ENCODE results near the gene CDK6.

The CDK6 gene

DNA sequence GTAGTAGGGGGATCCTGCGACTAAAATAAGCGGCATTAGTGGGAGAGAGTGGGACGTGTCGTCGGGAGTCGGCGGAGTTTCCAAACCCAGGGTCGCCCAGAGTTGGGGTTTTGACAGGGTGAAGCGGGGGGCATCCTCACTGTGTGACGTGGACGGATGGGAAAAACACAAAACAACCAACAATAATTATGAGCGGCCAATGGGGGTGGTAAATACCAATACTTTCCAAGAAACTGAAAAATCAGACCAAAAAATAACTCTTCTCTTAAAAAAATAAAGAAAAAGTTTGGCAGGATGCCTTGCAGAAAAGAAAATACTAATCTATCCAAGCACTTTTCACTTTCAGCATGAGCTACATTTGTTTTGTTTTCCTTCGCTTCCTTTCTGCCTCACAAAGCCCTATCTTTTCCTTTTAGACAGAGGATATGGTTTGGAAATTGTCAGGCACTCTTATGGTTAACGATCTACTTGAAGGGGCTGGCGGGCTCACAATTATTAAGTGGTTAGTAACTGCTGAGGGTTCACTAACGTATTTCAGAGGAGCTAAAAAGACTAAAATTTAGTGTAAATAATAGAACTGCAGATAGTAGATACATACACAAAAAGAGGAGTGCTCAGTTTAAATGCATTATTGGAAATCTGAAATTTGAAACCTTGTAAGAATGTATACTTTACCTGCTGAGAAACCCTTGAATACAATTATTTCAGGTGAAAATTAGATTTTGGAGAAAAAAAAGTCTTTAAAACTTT, 802 bp upstream of the CDK6 start:
- Histone ChIP-seq H3K79me2 (no peaks in the 10 kb centered on the region), H2AFZ (peak overlapping the region; percentile 81), H3K27me3 (ENCODE audit: control insufficient read depth, insufficient read depth, low read length) (no peaks in the 10 kb centered on the region), H3K27ac (peak overlapping the region; percentile 8), H3K4me3 (ENCODE audit: low read depth, low read length) (peak overlapping the region; percentile 86), H3K4me2 (ENCODE audit: low read length) (peak overlapping the region; percentile 77), H3K36me3 (ENCODE audit: control insufficient read depth, insufficient read depth, low read length) (no peaks in the 10 kb centered on the region), H3K9me3 (ENCODE audit: control insufficient read depth, low read length) (no peaks in the 10 kb centered on the region), H3K4me1 (no peaks in the 10 kb centered on the region), H3K9ac (no peak overlapping the region)
- TF ChIP-seq CTCF (IDR thresholded peaks at IDR 0.05), result no peak

DNA sequence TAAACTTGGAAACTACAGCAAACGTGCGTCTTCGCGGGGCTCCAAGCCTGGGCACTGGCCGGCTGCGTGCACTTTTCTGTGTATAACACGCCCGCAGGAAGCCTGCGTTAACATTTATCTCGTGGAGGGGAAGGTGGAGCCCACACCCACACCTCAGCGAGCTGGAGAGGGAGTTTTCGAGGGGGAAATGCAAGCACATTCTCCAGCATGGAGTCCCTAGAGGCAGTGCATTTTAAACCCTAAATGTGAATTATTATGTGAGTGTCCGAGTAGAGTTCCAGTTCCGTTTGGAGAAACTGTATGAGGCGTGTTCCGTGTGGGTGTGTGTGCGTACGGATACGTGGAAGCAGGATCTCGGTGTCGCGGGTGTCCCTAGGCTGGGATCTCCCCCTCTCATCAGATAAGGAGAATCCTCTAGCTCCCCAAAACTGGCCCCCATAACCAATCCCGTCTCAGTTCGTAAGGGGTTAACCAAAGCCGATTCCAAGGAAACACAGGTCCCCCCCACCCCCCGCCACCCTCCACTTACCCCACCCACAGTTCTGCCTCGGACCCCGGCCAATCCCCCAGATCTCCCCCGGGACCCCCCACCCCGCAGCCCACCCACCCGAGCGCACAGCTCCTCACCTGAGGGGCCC, 403 bp downstream of the CDK6 start:
- peak overlapping the region; percentile 85 for H2AFZ ChIP-seq
- no peak overlapping the region for H3K9ac ChIP-seq
- H3K4me1 ChIP-seq, result peaks cover 7% of the 10 kb centered on the region
- H3K4me2 ChIP-seq (ENCODE audit: low read length), result peak overlapping the region; percentile 91
- H3K27me3 ChIP-seq (ENCODE audit: control insufficient read depth, insufficient read depth, low read length), result no peaks in the 10 kb centered on the region
- peak overlapping the region; percentile 89 for H3K27ac ChIP-seq
- H3K79me2 ChIP-seq, result peaks cover 5% of the 10 kb centered on the region
- peak overlapping the region; percentile 86 for H3K4me3 ChIP-seq (ENCODE audit: low read depth, low read length)
- no peak for TF ChIP-seq CTCF (IDR thresholded peaks at IDR 0.05)
- H3K36me3 ChIP-seq (ENCODE audit: control insufficient read depth, insufficient read depth, low read length), result no peaks in the 10 kb centered on the region
- H3K9me3 ChIP-seq (ENCODE audit: control insufficient read depth, low read length), result no peaks in the 10 kb centered on the region

- no peak for TF ChIP-seq CTCF (IDR thresholded peaks at IDR 0.05)
- Histone ChIP-seq H3K9me3 (ENCODE audit: control insufficient read depth, low read length) (no peaks in the 10 kb centered on the region), H3K27me3 (ENCODE audit: control insufficient read depth, insufficient read depth, low read length) (no peaks in the 10 kb centered on the region), H3K27ac (peak overlapping the region; percentile 89), H2AFZ (peak overlapping the region; percentile 85), H3K79me2 (peaks cover 12% of the 10 kb centered on the region), H3K36me3 (ENCODE audit: control insufficient read depth, insufficient read depth, low read length) (no peaks in the 10 kb centered on the region), H3K9ac (peak overlapping the region; percentile 32), H3K4me1 (peaks cover 14% of the 10 kb centered on the region), H3K4me2 (ENCODE audit: low read length) (peak overlapping the region; percentile 91), H3K4me3 (ENCODE audit: low read depth, low read length) (peak overlapping the region; percentile 86)
Observed at GRCh38 chr7:92835261-92835850, 1.0 kb downstream of the CDK6 start.

- H3K4me1 ChIP-seq, result peaks cover 16% of the 10 kb centered on the region
- H3K27ac ChIP-seq, result peak overlapping the region; percentile 89
- TF ChIP-seq CTCF (IDR thresholded peaks at IDR 0.05), result no peak
Observed at GRCh38 chr7:92834507-92835260, 1.7 kb downstream of the CDK6 start.

More at GRCh38 chr7:92834507-92835260, 1.7 kb downstream of the CDK6 start:
- Histone ChIP-seq H3K9ac (peak overlapping the region; percentile 32), H3K9me3 (ENCODE audit: control insufficient read depth, low read length) (no peaks in the 10 kb centered on the region), H3K79me2 (peaks cover 15% of the 10 kb centered on the region), H3K36me3 (ENCODE audit: control insufficient read depth, insufficient read depth, low read length) (no peaks in the 10 kb centered on the region), H2AFZ (peak overlapping the region; percentile 85), H3K27me3 (ENCODE audit: control insufficient read depth, insufficient read depth, low read length) (no peaks in the 10 kb centered on the region), H3K4me3 (ENCODE audit: low read depth, low read length) (peak overlapping the region; percentile 86), H3K4me2 (ENCODE audit: low read length) (peak overlapping the region; percentile 91)
